Central memory CD4-positive, alpha-beta T cell (primary cell): ENCODE data around the gene CLCN6.
A peak's percentile ranks its signal among the peaks of the same experiment; 100 is the strongest.

Experiments
- DNase-seq: peaks from one replicate; pipeline ENCODE4 v3.0.0; 2022

Gene CLCN6

GRCh38 chr1:11831945-11832725, 26.1 kb downstream of the CLCN6 start:
- no peak for DNase-seq

- no peak for DNase-seq
Measured at GRCh38 chr1:11833497-11833896, 27.5 kb downstream of the CLCN6 start.

GRCh38 chr1:11833900-11834299, 27.9 kb downstream of the CLCN6 start:
- DNase-seq: no peak

GRCh38 chr1:11835441-11836225, 29.6 kb downstream of the CLCN6 start:
- no peak for DNase-seq

GRCh38 chr1:11836955-11837766, 31.2 kb downstream of the CLCN6 start:
- no peak for DNase-seq

GRCh38 chr1:11837767-11838348, 31.9 kb downstream of the CLCN6 start:
- DNase-seq: no peak

GRCh38 chr1:11838349-11839272, 32.6 kb downstream of the CLCN6 start:
- peak; percentile 62 for DNase-seq

- DNase-seq: no peak
Measured at GRCh38 chr1:11839727-11840705, 34.0 kb downstream of the CLCN6 start.

GRCh38 chr1:11841245-11842153, 35.5 kb downstream of the CLCN6 start:
- no peak for DNase-seq

GRCh38 chr1:11842154-11843041, 36.4 kb downstream of the CLCN6 start:
- no peak for DNase-seq

GRCh38 chr1:11845641-11846335, 39.8 kb downstream of the CLCN6 start:
- DNase-seq: no peak

- DNase-seq: no peak
Measured at GRCh38 chr1:11847667-11848372, 41.8 kb downstream of the CLCN6 start, which contains the start of gene NPPA. NPPA (minus strand) TSS chr1:11847783; CDS start chr1:11847684, 99 bp downstream.

GRCh38 chr1:11848373-11848700, 42.3 kb downstream of the CLCN6 start:
- DNase-seq: no peak

GRCh38 chr1:11850156-11850555, 44.2 kb downstream of the CLCN6 start:
- DNase-seq: no peak

GRCh38 chr1:11851180-11851579, 45.2 kb downstream of the CLCN6 start:
- DNase-seq: no peak

- no peak for DNase-seq
Measured at GRCh38 chr1:11854519-11854918, 48.5 kb downstream of the CLCN6 start.

GRCh38 chr1:11855430-11855829, 49.4 kb downstream of the CLCN6 start:
- DNase-seq: no peak
